MCF 10A (cell line): Measurements from ENCODE around the gene FRY. TPM values are rescaled to one million over a fixed set of nuclear protein-coding genes. Genes with fewer than 3 reads are reported as not detected.

Experiments
- BruUV-seq: library from RNA; stranded (reverse); fragments of 400-500 nt; replicated peaks from 2 replicates; lab custom pipeline; 2021; lab: Mats Ljungman, UMichigan
- CTCF ChIA-PET: fragments of 300-600 bp; sonication (Branson Sonifier 250); formaldehyde crosslinking; extraction: SDS; loops from one replicate; lab custom pipeline; 2021; ENCODE audit warnings: antibody characterized with exemption, inconsistent platforms; lab: Yijun Ruan, JAX
- POLR2A ChIA-PET: fragments of 300-600, 350-650 bp; sonication (Branson Sonifier 250); formaldehyde crosslinking; extraction: SDS; loops from one replicate; lab custom pipeline; 2020; ENCODE audit warnings: antibody characterized with exemption, inconsistent platforms; lab: Yijun Ruan, JAX
- DNase-seq: peaks from one replicate; pipeline ENCODE4 v3.0.0-alpha.2; 2018; ENCODE audit not compliant: unreplicated experiment
- H3K27ac Mint-ChIP-seq: one replicate; pipeline ENCODE4 v1.8.0; 2022; ENCODE audit warnings: mild to moderate bottlenecking, low read depth, mixed read lengths; ENCODE audit not compliant: unreplicated experiment
- H3K27me3 Mint-ChIP-seq: one replicate; pipeline ENCODE4 v1.8.0; 2022; ENCODE audit warnings: mixed read lengths; ENCODE audit not compliant: insufficient read depth, unreplicated experiment
- H3K36me3 Mint-ChIP-seq: one replicate; pipeline ENCODE4 v1.8.0; 2022; ENCODE audit warnings: mild to moderate bottlenecking, moderate library complexity, mixed read lengths; ENCODE audit not compliant: insufficient read depth, unreplicated experiment
- H3K4me1 Mint-ChIP-seq: one replicate; pipeline ENCODE4 v1.8.0; 2022; ENCODE audit warnings: mixed read lengths; ENCODE audit not compliant: insufficient read depth, unreplicated experiment
- H3K4me3 Mint-ChIP-seq: one replicate; pipeline ENCODE4 v1.8.0; 2022; ENCODE audit warnings: mild to moderate bottlenecking, moderate library complexity, mixed read lengths; ENCODE audit not compliant: unreplicated experiment
- H3K9me3 Mint-ChIP-seq: one replicate; pipeline ENCODE4 v1.8.0; 2022; ENCODE audit warnings: mixed read lengths; ENCODE audit not compliant: unreplicated experiment
- intact Hi-C: fragments of 100-400 bp; cut with micrococcal nuclease; formaldehyde crosslinking; loops from 2 replicates; pipeline ENCODE4 v1.14.1; 2022
- total RNA-seq: library from RNA; stranded (reverse); gene quantifications from 2 replicates; pipeline ENCODE4 v1.2.3, GENCODE V29; 2022
- TF ChIP-seq, protein P1 (sequence below): fragments of 200-600 bp; IDR thresholded peaks from one replicate; pipeline ENCODE4 v1.8.0; 2022; ENCODE audit warnings: antibody characterized with exemption, mild to moderate bottlenecking; ENCODE audit not compliant: unreplicated experiment

FRY gene
- total RNA-seq, 1 experiment from 2014 or later: 8.9 TPM

DNA sequence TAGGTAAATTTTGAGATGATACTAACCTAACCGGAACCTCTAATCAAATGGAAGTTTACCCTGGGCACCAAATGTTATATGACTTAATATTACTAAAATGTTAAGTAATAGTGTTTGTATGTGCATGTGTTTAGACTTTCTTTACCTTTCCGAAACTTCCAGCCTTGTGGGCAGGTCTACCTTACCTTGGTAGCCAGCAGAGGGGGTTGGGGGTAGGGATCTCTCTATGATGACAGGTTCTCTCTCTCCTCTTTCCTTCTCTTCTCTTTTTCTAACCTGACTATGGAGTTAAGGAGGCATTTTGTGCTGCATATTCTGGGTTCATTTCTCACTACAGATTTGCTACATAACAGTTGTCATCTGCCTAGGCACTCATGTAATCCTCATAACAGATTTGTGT is 6.8 kb upstream of the FRY start:
- intact Hi-C loops: no loop called here
- TF ChIP-seq, protein P1, sequence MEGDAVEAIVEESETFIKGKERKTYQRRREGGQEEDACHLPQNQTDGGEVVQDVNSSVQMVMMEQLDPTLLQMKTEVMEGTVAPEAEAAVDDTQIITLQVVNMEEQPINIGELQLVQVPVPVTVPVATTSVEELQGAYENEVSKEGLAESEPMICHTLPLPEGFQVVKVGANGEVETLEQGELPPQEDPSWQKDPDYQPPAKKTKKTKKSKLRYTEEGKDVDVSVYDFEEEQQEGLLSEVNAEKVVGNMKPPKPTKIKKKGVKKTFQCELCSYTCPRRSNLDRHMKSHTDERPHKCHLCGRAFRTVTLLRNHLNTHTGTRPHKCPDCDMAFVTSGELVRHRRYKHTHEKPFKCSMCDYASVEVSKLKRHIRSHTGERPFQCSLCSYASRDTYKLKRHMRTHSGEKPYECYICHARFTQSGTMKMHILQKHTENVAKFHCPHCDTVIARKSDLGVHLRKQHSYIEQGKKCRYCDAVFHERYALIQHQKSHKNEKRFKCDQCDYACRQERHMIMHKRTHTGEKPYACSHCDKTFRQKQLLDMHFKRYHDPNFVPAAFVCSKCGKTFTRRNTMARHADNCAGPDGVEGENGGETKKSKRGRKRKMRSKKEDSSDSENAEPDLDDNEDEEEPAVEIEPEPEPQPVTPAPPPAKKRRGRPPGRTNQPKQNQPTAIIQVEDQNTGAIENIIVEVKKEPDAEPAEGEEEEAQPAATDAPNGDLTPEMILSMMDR: no peak
- H3K9me3 Mint-ChIP-seq: no peaks in the 10 kb centered on the region
- POLR2A ChIA-PET: no interaction called here
- no TSS peak for BruUV-seq
- CTCF ChIA-PET: interaction anchor here (1.1 kb wide), 1 partner anchor 114 kb away, joined by 5 read pairs; no protein-coding TSS in a partner anchor
- no peaks in the 10 kb centered on the region for H3K4me1 Mint-ChIP-seq
- H3K4me3 Mint-ChIP-seq: no peak overlapping the region
- no peaks in the 10 kb centered on the region for H3K36me3 Mint-ChIP-seq
- DNase-seq: no peak
- no peaks in the 10 kb centered on the region for H3K27me3 Mint-ChIP-seq
- H3K27ac Mint-ChIP-seq: no peak overlapping the region

DNA sequence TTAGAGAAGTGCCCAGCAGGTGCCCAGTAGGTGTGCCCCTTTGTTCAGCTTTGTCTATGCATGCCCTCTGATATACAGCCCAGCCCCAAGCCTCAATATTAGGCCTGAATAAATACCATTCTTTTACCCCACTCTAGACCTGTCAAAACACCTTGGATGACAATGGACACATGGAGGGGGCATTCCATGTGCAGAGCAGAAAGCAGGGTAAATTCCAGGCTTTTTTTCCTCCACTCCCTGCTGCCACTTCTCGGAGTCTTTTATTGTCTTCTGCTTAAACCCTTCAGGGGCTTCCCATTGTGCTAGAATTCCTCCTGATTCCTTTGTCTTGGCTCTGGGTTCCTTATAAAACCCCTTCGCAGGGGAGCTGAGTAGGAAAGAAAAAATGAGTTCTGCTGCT is 5.8 kb upstream of the FRY start:
- TF ChIP-seq, protein P1: no peak
- no peaks in the 10 kb centered on the region for H3K9me3 Mint-ChIP-seq
- POLR2A ChIA-PET: interaction anchor here (0.7 kb wide), 1 partner anchor 127 kb away, joined by 5 read pairs; no protein-coding TSS in a partner anchor
- intact Hi-C loops: no loop called here
- H3K4me3 Mint-ChIP-seq: no peak overlapping the region
- H3K4me1 Mint-ChIP-seq: no peaks in the 10 kb centered on the region
- no peak for DNase-seq
- no peaks in the 10 kb centered on the region for H3K36me3 Mint-ChIP-seq
- BruUV-seq: no TSS peak
- no peak overlapping the region for H3K27ac Mint-ChIP-seq
- CTCF ChIA-PET: interaction anchor here (0.7 to 1.1 kb wide), 3 partner anchors 20 to 115 kb away, joined by 3 to 5 read pairs (median 3); no protein-coding TSS in a partner anchor
- H3K27me3 Mint-ChIP-seq: no peaks in the 10 kb centered on the region

DNA sequence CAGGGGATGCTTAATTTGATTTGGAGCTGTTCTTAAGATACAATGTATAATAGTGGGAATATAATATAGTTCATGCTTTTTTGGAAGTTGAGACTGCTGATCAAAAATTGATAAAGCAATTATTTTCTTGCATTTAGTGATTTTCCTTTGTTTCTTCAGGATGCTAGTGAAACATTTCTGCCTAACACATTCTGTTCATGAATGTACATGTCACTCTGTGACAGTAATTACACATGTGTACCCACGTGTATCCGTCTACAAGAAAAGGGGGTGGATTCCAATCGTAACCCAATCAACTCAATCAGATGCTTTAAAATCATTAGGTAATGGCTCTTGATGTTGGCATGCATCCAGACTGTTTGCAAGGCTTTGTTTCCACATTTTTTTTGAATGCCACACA is 5.0 kb upstream of the FRY start:
- POLR2A ChIA-PET: no interaction called here
- H3K9me3 Mint-ChIP-seq: no peaks in the 10 kb centered on the region
- peaks cover under 1% of the 10 kb centered on the region for H3K4me1 Mint-ChIP-seq
- no peaks in the 10 kb centered on the region for H3K27me3 Mint-ChIP-seq
- CTCF ChIA-PET: interaction anchor here (0.7 to 1.0 kb wide), 3 partner anchors 39 to 255 kb away, joined by 3 to 4 read pairs (median 3); no protein-coding TSS in a partner anchor
- intact Hi-C loops: no loop called here
- H3K4me3 Mint-ChIP-seq: no peak overlapping the region
- no TSS peak for BruUV-seq
- no peak for DNase-seq
- TF ChIP-seq, protein P1: no peak
- no peaks in the 10 kb centered on the region for H3K36me3 Mint-ChIP-seq
- no peak overlapping the region for H3K27ac Mint-ChIP-seq

DNA sequence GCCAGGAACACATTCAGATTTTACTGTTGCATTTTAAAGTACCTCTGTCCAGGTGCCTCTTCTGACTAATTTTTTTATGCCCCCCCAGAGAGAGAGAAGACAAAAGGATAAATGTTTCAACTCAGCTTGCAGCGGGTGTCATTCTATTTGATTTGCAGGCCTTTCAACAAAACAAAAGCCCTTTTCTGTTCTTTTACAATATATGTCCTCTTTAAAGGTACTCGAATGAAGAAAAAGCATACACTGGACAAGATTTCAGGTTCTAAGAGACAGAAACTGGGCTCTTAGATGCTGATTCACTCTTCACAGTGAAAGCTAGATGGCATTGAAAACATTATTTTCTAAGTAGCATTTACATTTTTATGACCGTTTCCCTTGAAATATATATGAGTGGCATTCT is 2.9 kb upstream of the FRY start:
- CTCF ChIA-PET: interaction anchor here (1.0 to 1.1 kb wide), 2 partner anchors 137 to 279 kb away, joined by 3 to 4 read pairs; no protein-coding TSS in a partner anchor
- POLR2A ChIA-PET: no interaction called here
- Mint-ChIP-seq H3K27me3 (no peaks in the 10 kb centered on the region), H3K9me3 (no peaks in the 10 kb centered on the region), H3K4me3 (no peak overlapping the region), H3K27ac (no peak overlapping the region), H3K4me1 (peaks cover 6% of the 10 kb centered on the region), H3K36me3 (no peaks in the 10 kb centered on the region)
- no peak for DNase-seq
- intact Hi-C loops: no loop called here
- TF ChIP-seq, protein P1: no peak
- BruUV-seq: no TSS peak
